GM18505 (cell line): Measurements from ENCODE around the gene SBSN.

Experiments used
- ATAC-seq: cut with Tn5 transposase; IDR thresholded peaks from one replicate; pipeline ENCODE4 v1.9.1; 2021; ENCODE audit not compliant: unreplicated experiment
- POLR2A ChIP-seq: IDR thresholded peaks from 4 replicates; pipeline ENCODE4 v1.6.1; 2011; ENCODE audit warnings: borderline replicate concordance; ENCODE audit not compliant: insufficient read depth, insufficient read length; ENCODE audit errors: extremely low read depth

The SBSN gene

GRCh38 chr19:35559281-35559659 is 31.2 kb upstream of the SBSN start:
- ATAC-seq, result peak; percentile 60

GRCh38 chr19:35558400-35559280 is 30.5 kb upstream of the SBSN start:
- TF ChIP-seq POLR2A, result no peak
- ATAC-seq, result no peak

More at GRCh38 chr19:35559281-35559659, 31.2 kb upstream of the SBSN start:
- TF ChIP-seq POLR2A, result no peak

GRCh38 chr19:35557539-35558399 is 29.7 kb upstream of the SBSN start:
- no peak for ATAC-seq
- TF ChIP-seq POLR2A, result no peak

GRCh38 chr19:35556846-35557538 is 28.9 kb upstream of the SBSN start:
- no peak for ATAC-seq
- no peak for TF ChIP-seq POLR2A

GRCh38 chr19:35556025-35556590 is 28.0 kb upstream of the SBSN start:
- TF ChIP-seq POLR2A, result no peak
- ATAC-seq, result no peak

GRCh38 chr19:35555301-35556005 is 27.3 kb upstream of the SBSN start:
- TF ChIP-seq POLR2A, result no peak
- ATAC-seq, result no peak

- TF ChIP-seq POLR2A, result no peak
- ATAC-seq, result no peak
These were observed 26.0 kb upstream of the SBSN start for GRCh38 chr19:35554076-35554475.

- no peak for TF ChIP-seq POLR2A
- no peak for ATAC-seq
These were observed 25.4 kb upstream of the SBSN start for GRCh38 chr19:35553385-35554000.

GRCh38 chr19:35552534-35553384 is 24.6 kb upstream of the SBSN start:
- TF ChIP-seq POLR2A, result no peak
- no peak for ATAC-seq

GRCh38 chr19:35551091-35551810 is 23.1 kb upstream of the SBSN start:
- ATAC-seq, result no peak

More at GRCh38 chr19:35551091-35551810, 23.1 kb upstream of the SBSN start:
- TF ChIP-seq POLR2A, result no peak
